ENCODE data around the gene DNAH14. TPM values are rescaled to one million over a fixed set of nuclear protein-coding genes. Genes with fewer than 3 reads are reported as not detected.
"Not testable (repeated sequence)": the region's sequence is repeated elsewhere in the genome, so short reads cannot be mapped to it uniquely, and the experiment has no call there.

The DNAH14 gene
- total RNA-seq, 1 donor: 14.7 TPM

DNA sequence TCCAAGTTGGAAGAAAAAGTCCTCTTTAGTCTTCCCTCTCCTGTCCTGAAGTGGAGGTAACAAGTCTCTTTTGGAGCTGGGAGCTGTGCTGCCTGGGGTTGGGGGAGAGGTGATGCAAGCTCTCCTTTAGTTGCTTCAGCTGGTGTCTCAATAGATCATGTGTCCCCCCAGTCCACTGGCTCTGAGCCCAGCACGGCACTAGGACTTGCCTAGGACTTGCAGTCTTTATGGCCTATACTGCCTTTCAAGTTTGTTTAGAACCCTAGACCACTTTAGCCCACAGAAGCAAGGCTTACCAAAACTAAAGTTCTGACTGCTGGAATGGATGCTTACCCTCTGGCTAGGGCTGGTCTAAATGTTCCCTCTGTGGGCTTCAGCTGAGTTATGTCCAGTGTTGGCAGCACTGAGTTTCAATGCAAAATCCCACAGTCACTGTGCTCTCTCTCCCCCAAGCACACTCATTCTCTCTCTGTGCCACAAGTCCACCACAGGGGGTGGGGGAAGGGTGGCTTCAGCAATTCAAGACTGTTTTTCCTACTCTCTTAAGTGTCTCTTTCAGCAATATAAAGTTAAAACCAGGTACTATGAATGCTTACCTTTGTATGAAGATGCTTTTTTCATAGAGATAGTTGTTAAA is 185.0 kb downstream of the DNAH14 start:
- DNase-seq (ENCODE audit: low read depth): no peak
- no peak overlapping the region for H3K4me3 ChIP-seq (ENCODE audit: low read depth, low read length)
- TF ChIP-seq, protein P1, sequence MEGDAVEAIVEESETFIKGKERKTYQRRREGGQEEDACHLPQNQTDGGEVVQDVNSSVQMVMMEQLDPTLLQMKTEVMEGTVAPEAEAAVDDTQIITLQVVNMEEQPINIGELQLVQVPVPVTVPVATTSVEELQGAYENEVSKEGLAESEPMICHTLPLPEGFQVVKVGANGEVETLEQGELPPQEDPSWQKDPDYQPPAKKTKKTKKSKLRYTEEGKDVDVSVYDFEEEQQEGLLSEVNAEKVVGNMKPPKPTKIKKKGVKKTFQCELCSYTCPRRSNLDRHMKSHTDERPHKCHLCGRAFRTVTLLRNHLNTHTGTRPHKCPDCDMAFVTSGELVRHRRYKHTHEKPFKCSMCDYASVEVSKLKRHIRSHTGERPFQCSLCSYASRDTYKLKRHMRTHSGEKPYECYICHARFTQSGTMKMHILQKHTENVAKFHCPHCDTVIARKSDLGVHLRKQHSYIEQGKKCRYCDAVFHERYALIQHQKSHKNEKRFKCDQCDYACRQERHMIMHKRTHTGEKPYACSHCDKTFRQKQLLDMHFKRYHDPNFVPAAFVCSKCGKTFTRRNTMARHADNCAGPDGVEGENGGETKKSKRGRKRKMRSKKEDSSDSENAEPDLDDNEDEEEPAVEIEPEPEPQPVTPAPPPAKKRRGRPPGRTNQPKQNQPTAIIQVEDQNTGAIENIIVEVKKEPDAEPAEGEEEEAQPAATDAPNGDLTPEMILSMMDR (IDR thresholded peaks at IDR 0.05; ENCODE audit: insufficient read depth, low read depth, low read length): no peak

DNA sequence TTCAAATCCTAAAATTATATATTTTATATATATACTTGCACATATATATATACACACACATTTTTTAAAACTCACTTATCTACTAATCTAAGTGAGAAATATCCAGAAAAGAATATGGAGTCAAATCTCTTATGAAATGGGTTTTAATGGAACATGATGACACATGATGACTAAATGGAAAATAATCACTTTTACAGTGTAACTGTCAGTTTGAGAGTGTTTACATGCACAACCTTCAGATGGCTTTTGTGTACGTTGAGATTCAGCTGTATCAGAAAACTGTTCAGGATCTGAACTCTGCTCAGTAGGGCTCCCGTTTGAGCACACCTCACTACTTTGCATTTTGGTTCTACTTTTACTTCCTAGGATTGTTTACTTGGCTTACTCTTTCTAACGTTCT is 189.8 kb downstream of the DNAH14 start:
- DNase-seq (ENCODE audit: low read depth): no peak
- TF ChIP-seq, protein P1 (IDR thresholded peaks at IDR 0.05; ENCODE audit: insufficient read depth, low read depth, low read length): no peak
- no peak overlapping the region for H3K4me3 ChIP-seq (ENCODE audit: low read depth, low read length)

DNA sequence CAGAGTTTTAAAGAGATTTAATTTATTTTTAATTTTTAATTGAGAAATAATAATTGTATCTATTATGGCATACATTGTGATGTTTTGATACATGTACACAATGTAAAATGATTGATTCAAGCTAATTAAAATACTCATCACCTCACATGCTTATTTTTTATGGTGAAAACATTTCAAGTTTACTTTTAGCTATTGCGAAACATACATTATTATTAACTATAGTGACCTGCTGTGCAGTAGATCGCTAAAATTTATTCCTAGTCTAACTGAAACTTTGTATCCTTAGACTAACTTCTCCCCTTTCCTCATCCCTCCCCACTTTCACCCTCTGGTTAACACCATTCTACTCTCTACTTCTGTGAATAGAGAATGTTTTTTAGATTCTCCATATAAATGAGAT is 191.6 kb downstream of the DNAH14 start:
- no peak for DNase-seq (ENCODE audit: low read depth)
- TF ChIP-seq, protein P1 (IDR thresholded peaks at IDR 0.05; ENCODE audit: insufficient read depth, low read depth, low read length): no peak
- no peak overlapping the region for H3K4me3 ChIP-seq (ENCODE audit: low read depth, low read length)

DNA sequence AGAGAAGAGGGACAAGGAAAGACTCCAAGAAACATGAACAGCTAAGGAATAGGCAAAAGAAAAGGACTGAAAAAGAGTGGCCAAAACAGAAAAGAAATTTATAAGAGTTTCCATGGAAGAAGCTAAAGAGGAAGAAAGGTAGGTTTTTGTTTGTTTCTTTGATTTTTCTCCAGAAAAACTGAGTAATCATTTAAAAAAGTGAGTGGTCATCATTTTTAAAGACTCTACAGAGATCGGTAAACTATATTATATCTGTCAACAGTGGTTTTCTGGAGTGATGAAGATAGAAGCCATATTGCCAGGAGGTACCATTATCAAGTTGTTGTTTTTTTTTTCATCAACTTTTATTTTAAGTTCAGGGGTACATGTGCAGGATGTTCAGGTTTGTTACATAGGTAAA is 202.4 kb downstream of the DNAH14 start:
- no peak overlapping the region for H3K4me3 ChIP-seq (ENCODE audit: low read depth, low read length)
- TF ChIP-seq, protein P1 (IDR thresholded peaks at IDR 0.05; ENCODE audit: insufficient read depth, low read depth, low read length): no peak
- no peak for DNase-seq (ENCODE audit: low read depth)

DNA sequence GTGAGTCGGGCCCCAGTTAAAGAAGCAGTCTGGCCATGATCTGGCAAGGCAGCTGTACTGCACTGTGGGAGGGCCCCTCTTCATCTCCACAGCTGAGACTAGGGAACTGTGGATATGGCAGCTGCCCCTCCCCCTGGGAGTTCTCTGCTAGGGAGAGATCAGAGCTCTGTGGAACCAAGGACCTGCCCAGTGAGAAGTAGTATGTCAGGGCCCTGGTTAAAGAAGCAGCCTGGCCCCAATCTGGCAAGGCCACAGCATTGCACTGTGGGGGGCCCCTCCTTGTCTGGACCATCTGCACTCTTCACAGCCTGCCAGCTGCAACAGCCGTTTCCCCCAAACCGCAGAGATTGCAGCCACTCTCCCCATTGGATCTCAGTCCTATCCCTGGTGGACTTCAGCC is 208.5 kb downstream of the DNAH14 start:
- H3K4me3 ChIP-seq (ENCODE audit: low read depth, low read length): no peak overlapping the region
- TF ChIP-seq, protein P1 (IDR thresholded peaks at IDR 0.05; ENCODE audit: insufficient read depth, low read depth, low read length): no peak
- DNase-seq (ENCODE audit: low read depth): no peak

DNA sequence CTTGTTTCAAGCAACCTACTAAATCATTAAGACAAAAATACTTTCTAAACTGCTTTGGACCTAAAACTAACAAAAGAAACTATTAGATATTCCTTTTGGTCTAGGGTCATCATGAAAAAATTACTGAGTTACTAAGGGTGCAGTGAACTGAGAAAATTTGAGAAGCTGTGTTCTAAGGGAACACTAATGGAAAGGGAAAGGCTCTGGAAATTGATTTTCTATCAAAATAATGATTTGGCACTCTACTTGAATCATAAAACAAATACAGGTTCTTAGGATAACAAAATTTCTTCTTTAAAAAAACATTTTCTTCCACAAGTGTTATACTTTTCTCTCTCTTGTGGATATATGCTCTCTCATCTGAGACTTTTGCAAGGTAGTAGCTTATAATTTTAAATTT is 213.5 kb downstream of the DNAH14 start:
- no peak for DNase-seq (ENCODE audit: low read depth)
- TF ChIP-seq, protein P1 (IDR thresholded peaks at IDR 0.05; ENCODE audit: insufficient read depth, low read depth, low read length): no peak
- no peak overlapping the region for H3K4me3 ChIP-seq (ENCODE audit: low read depth, low read length)

DNA sequence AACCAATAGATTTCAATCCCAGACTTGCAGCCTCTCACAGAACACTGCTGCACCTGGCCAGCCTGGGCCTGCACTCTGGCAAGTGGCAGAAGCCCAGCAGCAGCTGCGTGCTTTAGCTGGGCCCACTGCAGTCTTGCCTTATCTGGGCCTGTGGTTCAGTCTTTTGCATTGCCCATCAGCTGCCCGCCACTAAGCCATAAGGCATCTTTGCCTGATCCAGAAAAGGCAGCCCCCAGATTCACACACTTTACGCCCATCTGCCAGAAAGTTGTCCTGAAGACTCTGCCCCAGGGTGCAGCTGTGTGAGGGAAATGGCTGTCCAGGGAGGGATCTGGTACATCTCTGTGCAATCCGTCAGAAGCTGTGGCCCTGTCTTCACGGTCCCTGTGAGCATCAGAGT is 217.0 kb downstream of the DNAH14 start:
- DNase-seq (ENCODE audit: low read depth): no peak
- H3K4me3 ChIP-seq (ENCODE audit: low read depth, low read length): no peak overlapping the region
- TF ChIP-seq, protein P1 (IDR thresholded peaks at IDR 0.05; ENCODE audit: insufficient read depth, low read depth, low read length): no peak

DNA sequence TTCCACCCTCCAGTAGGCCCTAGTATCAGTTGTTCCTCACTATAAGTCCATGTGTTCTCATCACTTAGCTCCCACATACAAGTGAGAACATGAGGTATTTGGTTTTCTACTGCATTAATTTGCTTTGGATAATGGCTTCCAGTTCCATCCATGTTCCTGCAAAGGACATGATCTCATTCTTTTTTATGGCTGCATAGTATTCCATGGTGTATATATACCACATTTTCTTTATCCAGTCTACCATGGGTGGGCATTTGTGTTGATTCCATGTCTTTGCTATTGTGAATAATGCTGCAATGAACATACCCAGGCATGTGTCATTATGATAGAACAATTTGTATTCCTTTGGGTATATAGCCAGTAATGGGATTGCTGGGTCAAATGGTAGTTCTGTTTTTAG is 218.3 kb downstream of the DNAH14 start:
- H3K4me3 ChIP-seq (ENCODE audit: low read depth, low read length); DNase-seq (ENCODE audit: low read depth): not testable (repeated sequence)
